HG03060 (cell line): Measurements from ENCODE around the gene LRRC53.

Source experiments
- ATAC-seq: cut with Tn5 transposase; IDR thresholded peaks from one replicate; pipeline ENCODE4 v1.9.1; 2021; ENCODE audit warnings: low read depth, moderate number of reproducible peaks; ENCODE audit not compliant: unreplicated experiment

LRRC53 gene

DNA sequence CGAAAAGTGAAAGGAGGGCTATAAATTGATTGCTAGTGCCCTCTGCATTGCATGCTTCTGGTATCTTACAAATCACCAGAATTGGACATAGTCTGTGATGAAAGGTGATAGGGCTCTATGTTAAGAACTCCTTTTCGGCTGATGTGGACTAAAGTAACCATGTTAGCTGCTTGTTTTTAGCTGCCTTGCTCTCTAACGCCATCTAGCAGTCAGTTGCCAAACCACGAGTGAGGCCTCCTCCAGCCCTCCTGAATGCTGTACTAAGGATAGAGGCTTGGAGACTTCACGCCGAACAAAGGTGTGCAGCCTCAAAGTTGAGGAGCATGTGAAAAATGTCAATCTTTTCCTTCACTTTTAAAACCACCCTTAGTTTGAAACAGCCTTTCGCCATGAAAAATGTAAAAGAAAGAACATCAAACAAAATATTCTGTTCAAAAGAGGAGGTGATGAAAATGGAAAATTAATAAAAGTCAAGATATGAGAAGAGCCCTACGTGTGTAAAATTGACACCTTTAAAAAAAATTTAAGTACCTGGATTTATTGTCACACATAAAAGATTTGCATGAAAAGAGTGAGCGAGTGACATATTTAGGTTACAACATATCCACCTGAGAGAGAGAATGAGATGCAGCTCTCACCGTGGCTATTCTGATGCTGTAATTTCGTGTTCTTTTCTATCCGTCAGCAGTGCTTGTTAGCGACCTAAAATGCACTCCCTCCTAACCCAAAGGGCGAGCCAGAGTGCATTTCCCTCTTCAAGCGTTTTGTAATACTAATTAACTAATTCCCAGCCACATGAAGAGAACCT, 8.1 kb downstream of the LRRC53 start:
- peak; percentile 89 for ATAC-seq

DNA sequence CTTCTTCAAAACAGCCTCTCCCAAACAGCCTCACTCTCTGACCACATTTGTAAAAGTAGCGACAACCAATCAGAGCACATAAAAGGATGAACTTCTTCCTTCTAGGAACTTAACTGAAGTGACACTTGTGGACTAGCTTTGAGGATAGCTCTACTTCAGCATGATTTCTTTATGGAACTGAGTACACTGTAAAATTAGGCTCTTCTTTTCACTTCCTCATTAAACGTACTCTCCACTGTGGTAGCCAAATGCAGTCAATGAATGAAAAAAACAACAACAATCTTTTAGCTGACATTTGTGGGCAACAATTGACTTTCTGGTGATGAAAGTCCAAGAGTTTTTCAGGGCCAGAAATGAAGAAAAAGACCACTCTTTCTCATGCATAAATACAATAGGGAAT, 9.6 kb downstream of the LRRC53 start:
- no peak for ATAC-seq

DNA sequence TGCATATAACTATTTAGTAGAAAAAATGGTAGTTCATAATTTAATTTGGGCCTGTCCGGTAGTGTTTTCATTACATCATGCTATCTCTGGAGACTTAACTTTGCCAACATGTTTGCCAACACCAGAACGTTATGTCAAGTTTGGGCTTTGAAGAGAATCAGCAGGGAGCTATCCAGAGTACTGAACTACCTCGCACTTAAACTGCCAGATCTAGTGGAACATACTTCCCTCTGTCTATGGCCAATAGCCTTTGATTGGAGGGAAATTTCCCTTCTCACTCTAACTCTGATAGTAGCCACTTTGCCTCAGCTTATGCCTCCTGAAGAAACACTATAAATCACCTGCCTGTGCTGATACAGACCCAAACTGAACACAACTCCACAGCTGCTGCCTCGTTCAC, 10.0 kb downstream of the LRRC53 start:
- ATAC-seq = no peak

DNA sequence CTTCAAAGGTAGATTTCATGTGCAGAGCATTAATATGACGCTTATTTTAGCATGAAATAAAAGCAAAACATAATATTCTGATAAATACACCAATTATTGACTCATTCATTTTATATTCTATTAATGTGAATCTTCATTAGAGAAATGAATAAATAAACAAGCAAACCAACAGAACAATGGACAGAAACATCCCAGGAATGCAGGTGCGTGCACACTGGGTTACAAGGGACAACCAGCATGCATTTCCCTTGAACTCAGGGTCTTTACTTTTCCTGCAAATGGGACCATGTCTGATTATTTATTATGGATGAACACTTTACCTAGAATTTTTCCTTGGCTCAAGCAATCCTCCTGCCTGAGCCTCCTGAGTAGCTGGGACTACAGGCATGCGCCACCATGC, 13.5 kb downstream of the LRRC53 start:
- no peak for ATAC-seq

DNA sequence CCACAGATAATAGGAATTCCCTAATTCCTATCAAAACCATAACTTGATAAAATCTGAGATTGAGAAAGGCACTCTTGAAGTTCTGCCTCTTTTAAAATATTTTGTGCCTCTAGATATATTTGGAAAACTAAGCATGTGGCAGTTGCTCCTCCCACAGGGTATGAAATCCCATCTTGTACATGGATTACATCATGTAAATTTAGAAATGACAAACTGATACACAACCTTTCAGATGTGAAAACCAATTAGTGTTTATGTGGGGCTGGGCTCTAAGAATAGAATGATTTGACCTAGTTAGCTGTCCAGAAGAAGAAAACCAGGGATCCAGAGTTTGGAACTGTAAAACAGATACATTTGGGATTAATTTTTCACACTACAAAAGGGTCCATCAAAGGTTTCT, 15.7 kb downstream of the LRRC53 start:
- no peak for ATAC-seq

DNA sequence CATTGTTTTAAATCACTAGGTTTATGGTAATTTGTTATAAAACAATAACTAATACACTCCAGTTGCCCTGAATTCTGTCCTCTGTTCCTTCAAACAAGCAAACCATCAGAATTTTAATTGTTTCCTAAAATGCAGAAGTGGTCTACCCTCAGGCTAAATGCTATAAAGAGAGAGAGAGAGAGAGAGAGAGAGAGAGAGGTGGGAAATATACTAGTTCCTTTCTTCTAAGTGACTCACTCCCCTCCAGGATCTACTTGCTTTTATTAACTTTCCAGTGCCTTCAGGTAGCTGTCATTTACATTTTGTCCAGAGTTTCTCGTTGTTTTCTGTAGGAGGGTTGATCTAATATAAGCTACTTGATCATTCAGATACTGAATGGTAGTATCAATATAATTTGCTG, 26.4 kb downstream of the LRRC53 start:
- ATAC-seq = no peak

DNA sequence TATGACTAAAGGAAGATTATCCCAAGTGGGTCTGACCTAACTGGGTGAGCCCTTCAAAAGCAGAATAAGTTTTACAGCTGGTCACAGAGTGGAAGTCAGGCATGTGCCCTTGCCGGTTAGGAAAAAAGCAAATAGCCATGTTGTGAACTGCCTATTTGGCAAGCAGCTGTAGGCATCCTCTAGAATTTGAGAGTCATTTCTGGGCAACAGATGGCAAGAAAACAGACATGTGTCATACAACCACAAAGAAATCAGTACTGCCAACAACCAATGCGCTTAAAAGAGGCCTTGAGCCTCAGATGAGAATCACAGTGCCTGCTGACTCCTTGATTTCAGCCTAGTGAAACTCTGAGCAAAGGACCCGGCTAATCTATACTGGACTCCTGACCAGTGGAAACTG, 26.8 kb downstream of the LRRC53 start:
- no peak for ATAC-seq

DNA sequence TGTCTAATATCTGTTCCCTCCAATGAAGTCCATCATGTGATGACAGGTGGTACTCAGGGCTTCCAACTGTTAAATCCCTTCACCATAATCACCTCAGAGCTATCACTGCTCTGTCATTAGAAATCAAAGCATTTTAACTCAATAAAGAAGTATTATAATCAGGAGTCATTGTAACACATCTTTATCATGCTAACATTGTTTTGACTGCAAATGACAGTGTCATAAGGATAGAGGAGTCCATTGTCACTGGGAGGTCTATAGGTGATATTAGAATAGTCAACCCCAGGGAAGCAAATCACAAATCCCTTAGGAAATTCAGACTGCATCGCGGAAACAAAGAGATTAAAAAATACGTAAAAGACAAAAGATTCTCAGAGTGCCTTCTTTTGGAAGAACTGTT, 30.8 kb downstream of the LRRC53 start:
- ATAC-seq = no peak

DNA sequence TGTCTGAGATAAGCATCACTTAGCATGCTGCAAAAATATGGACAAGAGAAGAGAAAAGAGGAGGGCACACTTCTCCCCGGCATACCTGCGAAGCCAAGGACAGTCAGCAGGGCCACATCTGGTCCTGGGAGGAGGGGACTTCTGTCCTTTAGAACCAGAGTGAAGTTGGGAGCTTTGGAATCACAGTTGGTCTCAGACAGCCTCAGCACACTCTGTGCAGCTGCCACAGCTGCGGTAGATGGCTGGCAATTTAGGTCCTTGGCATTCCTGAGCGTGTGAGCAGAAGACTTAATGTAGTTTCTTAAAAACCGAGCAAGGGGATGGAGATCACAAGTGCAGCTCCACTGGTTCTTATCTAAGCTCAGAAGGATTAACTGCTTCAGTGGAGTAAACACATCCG, 32.3 kb downstream of the LRRC53 start:
- ATAC-seq = no peak

DNA sequence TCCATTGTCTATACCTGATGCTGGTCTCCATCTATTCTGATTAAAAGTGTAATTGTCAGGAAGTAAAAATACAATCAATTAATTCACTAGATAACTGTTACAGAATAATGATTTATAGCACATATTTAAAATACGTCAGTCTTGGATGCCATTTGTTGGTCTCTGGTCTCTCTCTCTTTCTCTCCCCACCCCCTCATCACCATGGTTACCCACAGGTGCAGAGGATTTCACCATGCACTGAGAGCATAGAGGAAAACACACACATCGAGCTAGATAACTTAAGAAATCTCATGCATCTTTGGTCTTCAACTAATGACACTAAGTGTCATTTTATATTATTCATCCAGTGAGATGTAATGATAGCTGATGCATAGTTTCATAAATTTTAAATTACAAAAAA, 33.4 kb downstream of the LRRC53 start:
- no peak for ATAC-seq

DNA sequence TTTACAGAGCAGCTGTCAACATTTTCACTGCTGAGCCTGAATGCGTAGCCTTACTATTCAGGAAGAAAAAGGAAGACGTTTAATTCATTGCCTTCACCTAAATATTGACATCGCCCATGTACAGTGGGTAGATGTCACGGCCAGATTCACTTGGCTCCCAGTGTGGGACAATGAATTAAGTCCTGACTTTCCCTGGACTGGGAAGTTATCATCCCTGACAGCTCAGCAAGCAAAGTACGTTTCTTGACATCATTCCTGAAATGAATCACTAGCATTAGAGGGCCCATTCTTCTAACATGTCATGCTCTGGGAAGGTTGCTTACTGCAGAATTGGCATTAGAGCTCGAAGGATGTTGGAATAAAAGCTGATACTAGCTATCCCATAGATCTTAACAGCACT, 37.8 kb downstream of the LRRC53 start:
- no peak for ATAC-seq

DNA sequence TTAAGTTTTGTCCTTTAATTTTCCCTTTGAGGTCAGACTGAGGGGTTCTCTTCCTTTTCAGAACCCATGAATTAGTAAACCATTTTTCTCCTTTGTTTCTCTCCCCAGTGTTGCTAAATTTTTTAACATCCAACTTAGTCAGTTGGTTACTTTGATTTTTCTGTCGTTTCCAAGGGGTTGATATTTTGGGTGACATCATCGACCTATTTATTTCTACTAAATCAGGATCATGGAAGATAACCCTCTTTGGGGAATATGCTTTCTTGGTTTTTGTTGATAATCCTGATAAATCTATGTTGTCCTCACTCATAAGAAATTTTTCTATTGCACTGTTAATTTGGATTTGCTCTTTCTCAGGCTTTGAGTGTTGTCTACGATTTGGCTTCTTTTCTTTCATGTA, 40.9 kb downstream of the LRRC53 start:
- ATAC-seq = no peak

DNA sequence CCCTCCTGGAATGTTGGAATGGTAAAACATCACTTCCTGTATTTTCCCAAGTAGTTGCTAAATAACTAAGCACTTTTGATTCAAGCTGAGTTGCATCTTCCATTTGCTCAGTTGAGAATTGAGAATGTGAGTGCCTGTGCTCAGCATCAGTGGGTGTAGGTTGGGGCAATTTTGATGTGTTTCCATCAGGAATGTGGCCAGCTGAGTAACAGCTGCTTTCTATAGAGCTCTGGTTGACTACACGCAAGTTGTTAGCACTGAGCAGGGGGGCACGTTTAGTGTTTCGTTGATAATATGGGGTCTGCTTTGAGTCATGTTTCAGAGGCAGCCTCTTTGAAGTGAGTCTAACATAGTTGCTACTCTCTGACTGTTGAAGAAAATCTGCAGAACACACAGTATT, 41.5 kb downstream of the LRRC53 start:
- ATAC-seq = no peak

DNA sequence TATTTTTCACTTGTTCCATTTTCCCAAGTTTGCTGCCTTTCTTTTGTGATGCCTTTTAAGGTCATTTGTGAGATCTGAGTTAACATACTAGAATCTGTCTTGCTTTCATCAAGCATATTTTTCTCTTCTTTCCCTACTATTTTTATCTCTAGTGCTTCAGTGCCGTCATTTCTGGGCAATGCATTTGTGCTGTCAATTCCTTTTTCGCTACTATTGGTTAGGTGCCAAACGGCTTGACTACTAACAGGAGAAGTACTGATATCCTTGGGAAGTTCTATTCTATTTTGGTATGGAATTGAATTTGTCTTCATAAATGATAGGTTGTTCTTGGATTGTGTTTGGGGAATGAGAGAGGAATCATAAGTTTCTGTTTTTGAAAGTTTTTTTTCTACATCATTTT, 42.2 kb downstream of the LRRC53 start:
- ATAC-seq = no peak

DNA sequence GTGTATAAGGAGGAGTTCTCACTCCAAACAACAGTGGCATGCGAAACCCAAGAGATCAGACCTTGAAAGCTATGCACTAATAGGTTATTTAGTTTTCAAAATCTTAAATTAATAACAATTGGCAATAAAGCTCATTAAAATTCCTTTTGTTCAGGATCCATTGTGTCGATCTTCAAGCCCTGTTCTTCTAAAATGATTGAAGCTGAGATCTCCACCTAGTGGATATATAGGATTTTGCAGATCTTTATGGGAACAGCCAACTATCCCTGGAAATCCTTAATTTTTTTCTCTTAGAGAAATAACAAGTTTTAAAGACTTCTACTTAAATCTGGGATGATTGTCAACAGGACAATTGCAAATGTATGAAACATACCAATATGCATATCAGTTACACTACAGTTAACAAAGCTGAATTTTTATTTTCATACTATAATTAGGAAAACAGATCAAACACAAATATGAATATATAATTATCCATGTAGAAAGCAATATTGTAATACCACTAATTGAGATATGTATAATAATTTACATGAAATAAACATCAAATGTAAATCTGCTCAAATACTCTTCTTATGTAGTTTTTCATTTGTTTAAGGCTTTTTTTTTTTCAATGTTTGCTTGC, 43.3 kb downstream of the LRRC53 start:
- no peak for ATAC-seq

DNA sequence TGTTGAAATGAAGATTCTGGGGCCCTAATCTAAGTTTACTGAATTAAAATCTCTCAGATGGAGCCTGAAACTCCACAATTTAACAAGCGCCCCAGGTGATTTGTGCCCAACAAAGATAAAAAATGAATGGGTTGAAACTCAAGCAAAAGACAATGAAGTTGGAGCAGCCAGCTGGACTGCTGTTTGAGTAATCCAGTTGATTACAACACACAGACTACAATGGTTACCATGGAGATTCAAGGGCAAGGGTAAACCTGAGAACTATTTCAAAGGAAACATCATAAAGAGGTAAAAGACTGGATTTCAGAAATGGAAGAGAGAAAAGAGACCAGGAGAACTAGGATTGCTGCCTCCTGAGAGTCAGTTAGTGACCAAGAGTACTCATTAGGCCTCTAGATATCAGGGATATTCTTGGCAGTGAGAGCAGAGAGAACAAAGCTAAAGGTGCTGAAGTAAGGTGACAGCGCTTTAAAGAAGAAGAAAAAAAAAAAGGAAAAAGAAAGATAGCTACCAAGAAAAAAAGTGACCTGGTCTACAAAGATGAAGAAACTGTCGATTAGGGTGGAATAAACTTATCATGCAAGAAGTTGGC, 44.5 kb downstream of the LRRC53 start:
- ATAC-seq = no peak

DNA sequence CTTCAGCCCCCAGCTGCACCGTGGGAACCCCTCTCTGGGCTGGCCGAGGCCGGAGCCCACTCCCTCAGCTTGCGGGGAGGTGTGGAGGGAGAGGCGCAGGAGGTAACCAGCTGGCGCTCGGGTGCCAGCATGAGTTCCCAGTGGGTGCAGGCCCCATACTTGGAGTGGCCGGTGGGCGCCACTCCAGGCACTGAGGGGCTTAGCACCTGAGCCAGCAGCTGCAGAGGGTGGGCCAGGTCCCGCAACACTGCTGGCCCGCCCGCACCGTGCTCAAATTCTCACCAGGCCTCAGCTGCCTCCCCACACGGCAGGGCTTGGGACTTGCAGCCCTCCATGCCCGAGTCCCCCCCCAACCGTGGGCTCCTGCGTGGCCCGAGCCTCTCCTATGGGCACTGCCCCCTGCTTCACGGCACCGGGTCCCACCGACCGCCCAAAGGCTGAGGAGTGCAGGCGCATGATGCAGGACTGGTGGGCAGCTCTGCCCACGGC, 47.2 kb downstream of the LRRC53 start:
- ATAC-seq = no peak

DNA sequence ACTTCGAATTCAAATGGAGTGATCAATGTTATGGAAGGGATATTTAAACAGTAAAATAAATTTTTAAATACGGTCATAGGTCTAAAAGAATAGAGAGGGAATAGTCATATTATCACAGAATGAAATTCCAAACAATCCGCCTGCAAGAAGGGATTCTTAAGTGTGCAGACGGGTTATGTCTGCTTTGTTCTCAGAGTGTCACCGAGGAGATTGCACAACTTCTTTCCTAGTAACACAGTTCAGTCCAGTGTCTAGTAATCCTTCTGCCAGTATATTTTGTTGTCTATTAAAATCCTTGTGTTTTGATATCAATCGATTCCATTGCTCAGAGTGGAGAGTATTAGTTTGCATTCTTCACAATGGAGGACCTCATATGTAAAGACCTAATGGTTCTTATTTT, 48.4 kb downstream of the LRRC53 start:
- no peak for ATAC-seq

DNA sequence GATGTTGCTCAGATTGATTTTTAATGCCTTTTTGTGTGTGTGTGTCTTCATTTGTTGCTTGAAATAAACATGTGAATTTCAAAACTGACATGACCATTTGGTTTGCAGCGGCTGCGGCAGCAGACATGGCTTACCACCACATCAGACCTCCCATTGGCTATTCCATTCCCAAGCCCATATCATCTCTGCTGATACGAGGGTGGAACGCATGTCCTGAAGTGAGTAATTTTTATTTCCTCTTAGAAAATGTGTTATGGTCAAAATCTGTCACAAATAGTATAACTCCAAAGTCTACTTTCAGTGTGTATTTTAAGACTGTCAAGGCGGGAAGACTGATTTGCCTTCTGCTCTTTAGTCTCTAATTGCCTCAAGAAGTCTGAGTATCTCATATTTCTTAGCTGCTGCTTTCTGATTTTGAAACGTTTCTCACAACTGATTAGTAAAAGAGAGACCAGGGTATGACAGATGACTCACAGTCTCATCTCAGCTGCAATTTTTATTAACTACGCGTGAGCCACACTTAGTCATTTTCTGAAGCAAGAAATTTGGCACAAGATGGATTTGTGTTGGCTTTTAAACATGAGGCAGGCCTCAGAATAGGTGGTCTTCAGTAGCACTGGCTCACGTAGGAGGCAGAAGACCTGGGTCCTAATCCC, 49.0 kb downstream of the LRRC53 start:
- peak; percentile 72 for ATAC-seq

DNA sequence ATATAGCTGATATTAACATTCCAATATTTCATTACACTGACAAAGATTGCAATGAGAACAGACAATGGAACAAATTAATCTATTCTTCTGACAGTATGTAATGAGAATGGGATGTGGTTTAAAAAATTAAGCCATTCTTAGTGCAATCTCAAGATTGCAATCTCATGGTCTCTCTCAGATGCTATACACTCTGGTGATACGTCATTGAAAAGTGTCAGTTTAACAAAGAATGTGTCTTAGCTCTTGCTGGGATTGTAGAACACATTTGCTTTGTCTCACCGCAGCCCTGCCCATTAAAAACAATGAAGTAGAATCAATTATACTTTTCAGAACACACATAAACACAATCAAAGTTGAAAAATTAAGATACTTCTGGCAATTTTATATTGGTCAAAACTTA, 55.2 kb downstream of the LRRC53 start:
- no peak for ATAC-seq

DNA sequence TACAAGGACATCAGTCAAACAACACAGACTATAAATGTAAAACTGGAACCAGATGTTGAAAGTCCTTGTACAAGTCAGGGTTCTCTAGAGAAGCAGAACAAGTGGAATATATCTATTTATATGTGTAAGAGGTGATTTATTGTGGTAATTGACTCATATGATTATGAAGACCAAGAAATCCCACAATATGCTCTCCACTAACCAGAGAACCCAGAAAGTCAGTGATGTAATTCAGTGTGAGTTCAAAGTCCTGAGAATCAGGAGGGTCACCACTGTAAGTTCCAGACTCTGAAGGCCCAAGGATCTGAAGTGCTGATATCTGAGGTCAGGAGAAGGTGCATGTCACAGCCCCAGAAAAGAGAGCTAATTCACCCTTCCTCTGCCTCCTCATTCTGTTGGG, 57.0 kb downstream of the LRRC53 start:
- ATAC-seq = no peak
